ENCODE measurements around the gene RPS8.
"Not testable (repeated sequence)": the region's sequence is repeated elsewhere in the genome, so short reads cannot be mapped to it uniquely, and the experiment has no call there.

RPS8 gene

GRCh38 chr1:44820328-44821239 lies 45.2 kb downstream of the RPS8 start:
- no peak for DNase-seq

- DNase-seq, result no peak
These were observed 45.9 kb downstream of the RPS8 start for GRCh38 chr1:44821240-44821715.

- DNase-seq, result no peak
These were observed 46.9 kb downstream of the RPS8 start for GRCh38 chr1:44822131-44822701.

GRCh38 chr1:44822981-44823451 lies 47.7 kb downstream of the RPS8 start:
- DNase-seq, result no peak

- DNase-seq, result not testable (repeated sequence)
These were observed 49.1 kb downstream of the RPS8 start for GRCh38 chr1:44824392-44824791.

- DNase-seq, result no peak
These were observed 51.2 kb downstream of the RPS8 start for GRCh38 chr1:44826375-44827196.

GRCh38 chr1:44827197-44828002 lies 52.1 kb downstream of the RPS8 start:
- no peak for DNase-seq

- no peak for DNase-seq
These were observed 52.8 kb downstream of the RPS8 start for GRCh38 chr1:44828003-44828651.
